ENCODE results near the gene CFAP119. TPM values are rescaled to one million over a fixed set of nuclear protein-coding genes. Genes with fewer than 3 reads are reported as not detected.

The CFAP119 gene
- total and polyA plus RNA-seq, 2 donors (not counting 3 experiments of a cell fraction or from before 2014, with no cell fraction given) = 6.5 to 9.5 TPM

GRCh38 chr16:30764816-30765465, 3.1 kb upstream of the CFAP119 start:
- Histone ChIP-seq H3K9ac (replicated peaks; ENCODE audit: extremely low read depth, insufficient read depth, low read length) (no peak overlapping the region), H2AFZ (ENCODE audit: low read depth, low read length) (no peak overlapping the region), H3K36me3 (ENCODE audit: control insufficient read depth in 2 of 2, extremely low read depth in 1 of 2, insufficient read depth in 2 of 2, low read length in 2 of 2) (peaks cover 20 to 52% of the 10 kb centered on the region in 2 experiments), H3K9me3 (replicated peaks; ENCODE audit: control insufficient read depth, insufficient read depth, low read length) (no peaks in the 10 kb centered on the region), H3K27ac (ENCODE audit: insufficient read depth, low read depth, low read length) (no peak overlapping the region), H3K27me3 (ENCODE audit: control insufficient read depth in 2 of 2, insufficient read depth in 2 of 2, low read length in 2 of 2) (no peaks in the 10 kb centered on the region), H3K4me1 (ENCODE audit: control insufficient read depth, extremely low read depth, insufficient read depth, low read length) (peaks cover 15% of the 10 kb centered on the region), H3K79me2 (ENCODE audit: control insufficient read depth, insufficient read depth, low read length) (peaks cover 22% of the 10 kb centered on the region), H3K9me1 (replicated peaks; ENCODE audit: control insufficient read depth, extremely low read depth, insufficient read depth, low read length) (no peaks in the 10 kb centered on the region), H3K4me3 (replicated peaks in 1 of 3; ENCODE audit: insufficient read depth in 1 of 3, low read depth in 1 of 3, low read length in 3 of 3) (no peak overlapping the region), H4K20me1 (replicated peaks; ENCODE audit: control insufficient read depth, extremely low read depth, insufficient read depth, low read length) (no peaks in the 10 kb centered on the region), H3K4me2 (ENCODE audit: insufficient read depth, low read length) (no peak overlapping the region)
- intact Hi-C loops (cut with micrococcal nuclease) (loop anchor here (5.0 kb wide), 1 partner anchor 157 kb away; the partner anchor contains the start of gene FBXL19), dilution Hi-C loops (cut with MboI; ENCODE audit: extremely low pct_ligation_motif_present, low sequenced_read_pairs) (no loop called here)
- TF ChIP-seq JUN (IDR thresholded peaks at IDR 0.05; ENCODE audit: borderline replicate concordance, insufficient read depth, insufficient read length, low read depth) (no peak), FOS (IDR thresholded peaks at IDR 0.05; ENCODE audit: borderline replicate concordance, insufficient read depth, low read length) (no peak), CTCF (IDR thresholded peaks at IDR 0.05; ENCODE audit: extremely low read depth in 1 of 2, insufficient read depth in 1 of 2, low read depth in 1 of 2, low read length in 2 of 2) (no peak), POLR2A (IDR thresholded peaks at IDR 0.05; ENCODE audit: low read depth, low read length) (no peak)
- ChIA-PET CTCF (no interaction called here), POLR2A (no interaction called here)
- FAIRE-seq (no peak), DNase-seq (ENCODE audit: low read depth, low spot score) (no peak)
- no TSS peak for BruUV-seq (replicated peaks)

GRCh38 chr16:30764086-30764485, 2.2 kb upstream of the CFAP119 start:
- no peaks in the 10 kb centered on the region for H3K9me3 ChIP-seq (replicated peaks; ENCODE audit: control insufficient read depth, insufficient read depth, low read length)
- CTCF ChIA-PET = no interaction called here
- H3K4me1 ChIP-seq (ENCODE audit: control insufficient read depth, extremely low read depth, insufficient read depth, low read length) = peaks cover 15% of the 10 kb centered on the region
- peaks cover 22% of the 10 kb centered on the region for H3K79me2 ChIP-seq (ENCODE audit: control insufficient read depth, insufficient read depth, low read length)
- dilution Hi-C loops (cut with MboI; ENCODE audit: extremely low pct_ligation_motif_present, low sequenced_read_pairs) (no loop called here), intact Hi-C loops (cut with micrococcal nuclease) (loop anchor here (5.0 kb wide), 1 partner anchor 158 kb away; the partner anchor contains the start of gene FBXL19)
- no peak overlapping the region for H3K4me3 ChIP-seq (replicated peaks in 1 of 3; ENCODE audit: insufficient read depth in 1 of 3, low read depth in 1 of 3, low read length in 3 of 3)
- H3K27ac ChIP-seq (ENCODE audit: insufficient read depth, low read depth, low read length) = no peak overlapping the region
- peaks cover 18 to 45% of the 10 kb centered on the region in 2 experiments for H3K36me3 ChIP-seq (ENCODE audit: control insufficient read depth in 2 of 2, extremely low read depth in 1 of 2, insufficient read depth in 2 of 2, low read length in 2 of 2)
- H3K9ac ChIP-seq (replicated peaks; ENCODE audit: extremely low read depth, insufficient read depth, low read length) = no peak overlapping the region
- H2AFZ ChIP-seq (ENCODE audit: low read depth, low read length) = no peak overlapping the region
- FAIRE-seq (no peak), DNase-seq (ENCODE audit: low read depth, low spot score) (no peak)
- H3K27me3 ChIP-seq (ENCODE audit: control insufficient read depth in 2 of 2, insufficient read depth in 2 of 2, low read length in 2 of 2) = no peaks in the 10 kb centered on the region
- H4K20me1 ChIP-seq (replicated peaks; ENCODE audit: control insufficient read depth, extremely low read depth, insufficient read depth, low read length) = no peaks in the 10 kb centered on the region
- BruUV-seq (replicated peaks) = no TSS peak
- POLR2A ChIA-PET = no interaction called here
- no peak for TF ChIP-seq CTCF (IDR thresholded peaks at IDR 0.05; ENCODE audit: extremely low read depth in 1 of 2, insufficient read depth in 1 of 2, low read depth in 1 of 2, low read length in 2 of 2)
- TF ChIP-seq MYC (IDR thresholded peaks at IDR 0.05; ENCODE audit: low read depth, low read length) = no peak
- no peak for TF ChIP-seq FOS (IDR thresholded peaks at IDR 0.05; ENCODE audit: borderline replicate concordance, insufficient read depth, low read length)
- TF ChIP-seq MAX (IDR thresholded peaks at IDR 0.05; ENCODE audit: insufficient read depth, insufficient read length) = no peak
- no peak for TF ChIP-seq POLR2AphosphoS5 (IDR thresholded peaks at IDR 0.05; ENCODE audit: insufficient read depth, low read depth, low read length)
- no peak for TF ChIP-seq GATA2 (IDR thresholded peaks at IDR 0.05; ENCODE audit: insufficient read depth, insufficient read length, low read depth, low read length)
- no peak overlapping the region for H3K4me2 ChIP-seq (ENCODE audit: insufficient read depth, low read length)
- no peaks in the 10 kb centered on the region for H3K9me1 ChIP-seq (replicated peaks; ENCODE audit: control insufficient read depth, extremely low read depth, insufficient read depth, low read length)

Data from endothelial cell of umbilical vein (primary cell).